Erythroblast (primary cell): ENCODE data around the gene VWC2L.

Source experiments
- GATA1 ChIP-seq: IDR thresholded peaks from 2 replicates; pipeline ENCODE4 v1.6.1; 2011; ENCODE audit warnings: low read depth, mild to moderate bottlenecking, control low read depth, low read length, moderate library complexity
- POLR2A ChIP-seq: IDR thresholded peaks from 2 replicates; pipeline ENCODE4 v1.6.1; 2011; ENCODE audit warnings: mild to moderate bottlenecking, low read length

DNA sequence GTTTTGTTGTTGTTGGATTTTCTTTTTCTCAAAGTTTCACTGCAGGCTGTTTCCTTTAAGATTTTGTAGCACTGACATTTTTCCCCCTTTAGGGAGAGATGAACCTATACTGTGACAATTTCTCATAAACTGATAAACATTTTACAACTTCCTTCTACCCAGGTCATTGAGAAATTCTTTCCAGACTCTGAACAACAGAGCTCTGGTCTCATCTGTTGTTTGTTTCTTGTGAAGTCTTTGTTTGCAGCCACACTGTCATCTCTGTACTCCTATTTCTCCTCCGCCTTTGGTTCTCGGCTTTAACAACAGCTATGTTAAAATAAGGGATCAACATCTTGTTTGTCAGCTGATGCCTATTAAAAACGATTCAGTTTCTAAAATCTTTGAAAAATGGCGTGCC, 167.6 kb downstream of the VWC2L start:
- TF ChIP-seq POLR2A (no peak), GATA1 (no peak)
